ENCODE results near the gene HRH3. TPM values are rescaled to one million over a fixed set of nuclear protein-coding genes. Genes with fewer than 3 reads are reported as not detected.

The HRH3 gene
- total RNA-seq, 2 donors from 2014 or later, result not detected

DNA sequence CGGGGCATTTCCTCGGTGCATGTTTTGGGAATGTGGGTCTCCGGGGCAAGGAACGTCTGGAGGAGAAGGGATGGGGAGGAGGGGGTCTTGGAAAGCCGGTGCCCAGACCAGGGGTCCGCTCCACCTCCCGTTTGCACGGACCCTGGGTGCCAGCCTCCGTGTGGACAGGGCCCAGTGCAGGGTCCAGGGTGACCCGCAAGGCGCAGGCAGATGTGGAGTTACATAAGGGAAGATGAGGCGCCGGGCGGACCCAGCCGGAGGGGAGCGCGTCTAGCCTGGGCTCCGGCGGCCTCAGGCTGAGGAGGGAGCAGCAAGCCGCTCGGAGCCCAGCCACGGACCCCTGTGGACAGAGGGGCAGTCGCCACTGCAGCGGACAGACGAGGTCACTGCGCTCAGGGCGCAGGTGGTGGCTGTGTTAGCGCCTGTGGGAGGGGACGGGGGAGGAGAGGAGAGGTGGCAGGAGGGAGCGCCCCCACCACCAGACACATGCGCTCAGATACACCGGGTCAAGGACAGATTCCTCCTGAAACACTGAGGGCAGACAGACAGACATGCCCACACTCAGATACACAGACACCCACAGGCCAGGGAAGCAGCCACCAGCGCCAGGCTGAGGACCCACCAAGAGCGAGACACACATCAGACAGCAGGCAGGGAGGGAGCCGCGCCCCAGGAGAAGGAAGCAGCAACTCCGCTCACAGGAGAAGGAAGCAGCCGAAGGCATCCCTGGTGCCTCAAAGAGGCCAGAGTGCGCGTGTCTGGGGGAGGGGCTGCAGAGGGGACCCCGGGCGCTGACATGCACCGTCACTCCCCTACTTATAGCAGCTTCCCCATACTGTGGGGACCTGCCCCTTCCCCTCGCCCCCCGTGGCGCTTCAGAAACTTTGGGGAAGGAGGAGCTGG is 839 bp upstream of the HRH3 start:
- intact Hi-C loops (cut with DNase I), result no loop called here
- DNase-seq (ENCODE audit: low spot score), result no peak

- no peak for DNase-seq (ENCODE audit: low spot score)
- intact Hi-C loops (cut with DNase I), result no loop called here
These were observed 732 bp downstream of the HRH3 start for GRCh38 chr20:62219101-62219991.

- no peak for DNase-seq (ENCODE audit: low spot score)
- intact Hi-C loops (cut with DNase I), result no loop called here
These were observed 1.9 kb downstream of the HRH3 start for GRCh38 chr20:62217913-62218773.

GRCh38 chr20:62216636-62217566 is 3.2 kb downstream of the HRH3 start:
- intact Hi-C loops (cut with DNase I), result no loop called here

DNA sequence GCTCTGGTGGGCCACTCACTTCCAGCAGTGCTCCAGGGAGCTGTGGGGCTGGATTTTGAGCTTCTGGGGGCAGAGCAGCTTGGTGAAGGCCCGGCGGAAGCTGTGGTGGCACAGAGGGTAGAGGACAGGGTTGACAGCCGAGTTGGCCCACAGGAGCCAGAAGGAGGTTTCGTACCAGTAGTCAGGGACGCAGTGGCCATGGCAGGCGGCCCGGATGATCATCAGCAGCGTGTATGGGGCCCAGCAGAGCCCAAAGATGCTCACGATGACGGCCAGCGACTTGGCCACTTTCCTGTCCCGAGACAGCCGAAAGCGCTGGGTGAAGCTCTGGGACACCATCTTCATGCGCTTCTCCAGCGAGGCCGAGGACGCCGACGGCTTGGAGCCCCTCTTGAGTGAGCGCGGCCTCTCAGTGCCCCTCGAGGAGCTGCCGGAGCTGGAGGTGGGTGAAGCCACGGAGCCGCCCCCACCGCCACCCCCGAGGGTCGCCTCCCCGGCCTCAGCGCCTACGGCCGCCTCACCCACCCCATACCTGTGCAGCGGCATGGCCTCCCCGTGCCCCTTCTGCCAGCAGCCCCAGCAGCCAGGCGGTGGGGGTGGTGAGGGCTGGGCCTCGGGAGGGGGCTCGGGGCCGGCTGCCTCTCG is 4.0 kb downstream of the HRH3 start:
- no peak for DNase-seq (ENCODE audit: low spot score)
- intact Hi-C loops (cut with DNase I), result no loop called here

More at GRCh38 chr20:62216636-62217566, 3.2 kb downstream of the HRH3 start:
- no peak for DNase-seq (ENCODE audit: low spot score)

- intact Hi-C loops (cut with DNase I), result no loop called here
- DNase-seq (ENCODE audit: low spot score), result no peak
These were observed 4.8 kb downstream of the HRH3 start for GRCh38 chr20:62215020-62215990.

DNA sequence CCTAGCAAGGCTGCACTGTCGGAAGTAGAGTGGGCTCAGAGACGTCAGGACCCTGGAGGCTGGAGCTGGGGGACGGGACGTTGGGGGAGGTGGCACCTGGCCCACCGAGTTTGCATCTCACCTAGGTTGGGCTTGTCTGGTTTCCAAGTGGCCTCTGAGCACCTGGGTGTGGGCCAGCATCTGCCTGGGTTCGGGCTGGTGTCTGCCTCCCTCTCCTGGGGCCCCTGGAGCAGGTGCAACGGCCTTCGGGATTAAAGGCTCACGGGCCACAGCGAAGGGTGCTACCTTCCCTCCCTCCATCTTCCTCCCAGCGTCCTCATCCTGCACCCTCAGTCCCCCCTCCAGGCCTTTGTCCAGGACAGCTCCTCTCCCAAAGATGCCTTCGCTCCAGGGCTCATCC is 6.0 kb downstream of the HRH3 start:
- intact Hi-C loops (cut with DNase I), result no loop called here
- no peak for DNase-seq (ENCODE audit: low spot score)

DNA sequence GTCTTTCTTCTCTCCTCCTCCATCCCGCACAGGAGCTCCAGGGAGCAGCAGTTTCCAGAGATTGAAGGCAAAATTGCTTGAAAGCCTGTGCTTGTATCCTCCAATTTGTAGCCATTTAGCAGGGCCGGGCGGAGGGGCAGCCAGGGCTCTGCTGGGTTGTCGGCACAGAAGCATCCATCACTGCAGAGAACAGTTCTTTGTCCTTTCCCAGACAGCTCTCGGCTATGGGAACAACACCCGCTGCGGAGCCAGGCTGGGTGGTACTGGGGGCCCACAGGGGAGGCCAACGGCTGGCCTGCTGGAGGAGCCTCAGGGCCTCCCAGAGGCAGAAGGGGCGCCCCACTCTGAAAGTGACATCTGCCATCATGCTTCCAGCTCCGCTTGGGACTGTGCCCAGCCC is 7.8 kb downstream of the HRH3 start:
- DNase-seq (ENCODE audit: low spot score), result no peak
- intact Hi-C loops (cut with DNase I), result no loop called here

GRCh38 chr20:62211769-62212288 is 8.2 kb downstream of the HRH3 start:
- intact Hi-C loops (cut with DNase I), result no loop called here
- DNase-seq (ENCODE audit: low spot score), result no peak

GRCh38 chr20:62211216-62211615 is 8.9 kb downstream of the HRH3 start:
- intact Hi-C loops (cut with DNase I), result no loop called here
- DNase-seq (ENCODE audit: low spot score), result no peak

- intact Hi-C loops (cut with DNase I), result no loop called here
- no peak for DNase-seq (ENCODE audit: low spot score)
These were observed 9.6 kb downstream of the HRH3 start for GRCh38 chr20:62210496-62210855.

- no peak for DNase-seq (ENCODE audit: low spot score)
- intact Hi-C loops (cut with DNase I), result no loop called here
These were observed 10.1 kb downstream of the HRH3 start for GRCh38 chr20:62209850-62210495.

GRCh38 chr20:62208795-62209755 is 11.0 kb downstream of the HRH3 start:
- intact Hi-C loops (cut with DNase I), result no loop called here
- DNase-seq (ENCODE audit: low spot score), result no peak

- no peak for DNase-seq (ENCODE audit: low spot score)
- intact Hi-C loops (cut with DNase I), result no loop called here
These were observed 11.8 kb downstream of the HRH3 start for GRCh38 chr20:62208061-62208794.

Measured in posterior vena cava (tissue), 2 donors.